CD4-positive, CD25-positive, alpha-beta regulatory T cell (primary cell): ENCODE results near the gene CAPN11. TPM values are rescaled to one million over a fixed set of nuclear protein-coding genes. Genes with fewer than 3 reads are reported as not detected.

Experiments
- ATAC-seq, 2 donors: fragments of 150-1000 bp; cut with Tn5 transposase; one replicate each; pipeline ENCODE4 v1.10.0; 2021; ENCODE audit warnings: low read depth in 2 of 2, moderate number of reproducible peaks in 2 of 2, moderate library complexity in 1 of 2
- DNase-seq, 3 donors: peaks; one replicate each; pipeline versions ENCODE4 v3.0.0 to v3.0.0-alpha.2; 2012 to 2022; ENCODE audit warnings: mixed read lengths in 1 of 3
- H3K27ac ChIP-seq: one replicate; pipeline ENCODE4 v1.7.0; 2013; ENCODE audit warnings: mild to moderate bottlenecking, low read length; ENCODE audit not compliant: insufficient read depth, poor library complexity, severe bottlenecking
- H3K27me3 ChIP-seq: one replicate; pipeline ENCODE4 v1.7.0; 2013; ENCODE audit warnings: low read length; ENCODE audit not compliant: control insufficient read depth, insufficient read depth
- H3K36me3 ChIP-seq: one replicate; pipeline ENCODE4 v1.7.0; 2013; ENCODE audit warnings: mild to moderate bottlenecking, low read length, moderate library complexity; ENCODE audit not compliant: control insufficient read depth, insufficient read depth
- H3K4me1 ChIP-seq: 2 replicates; pipeline ENCODE4 v1.7.0; 2013; ENCODE audit warnings: mild to moderate bottlenecking, low read length; ENCODE audit not compliant: insufficient read depth, control insufficient read depth, poor library complexity, severe bottlenecking
- H3K4me3 ChIP-seq: one replicate; pipeline ENCODE4 v1.7.0; 2013; ENCODE audit warnings: low read depth, mild to moderate bottlenecking, low read length, moderate library complexity
- H3K9me3 ChIP-seq, 2 experiments: 1 replicate in 1 of 2; 2 replicates in 1 of 2; pipeline ENCODE4 v1.7.0; 2013; ENCODE audit warnings: low read length in 2 of 2, mild to moderate bottlenecking in 1 of 2, moderate library complexity in 1 of 2; ENCODE audit not compliant: control insufficient read depth in 2 of 2
- H3K27ac Mint-ChIP-seq, 3 donors: one replicate each; pipeline ENCODE4 v1.8.0; 2020 to 2022; ENCODE audit warnings: mild to moderate bottlenecking in 3 of 3, mixed read lengths in 3 of 3, moderate library complexity in 2 of 3
- H3K27me3 Mint-ChIP-seq: one replicate; pipeline ENCODE4 v1.8.0; 2022; ENCODE audit warnings: mild to moderate bottlenecking, mixed read lengths
- H3K36me3 Mint-ChIP-seq: one replicate; pipeline ENCODE4 v1.8.0; 2020; ENCODE audit warnings: mixed read lengths
- H3K4me1 Mint-ChIP-seq, 4 donors: one replicate each; pipeline ENCODE4 v1.8.0; 2020 to 2022; ENCODE audit warnings: mixed read lengths in 4 of 4, mild to moderate bottlenecking in 1 of 4
- H3K4me3 Mint-ChIP-seq, 4 donors: one replicate each; pipeline ENCODE4 v1.8.0; 2020 to 2022; ENCODE audit warnings: mild to moderate bottlenecking in 4 of 4, mixed read lengths in 4 of 4, moderate library complexity in 3 of 4
- H3K9me3 Mint-ChIP-seq, 7 donors: one replicate each; pipeline ENCODE4 v1.8.0; 2020 to 2022; ENCODE audit warnings: mixed read lengths in 7 of 7, mild to moderate bottlenecking in 3 of 7, moderate library complexity in 2 of 7
- polyA plus RNA-seq, 4 donors: library from polyadenylated mRNA; unstranded; fragments of 300-500 nt; fragmentation: Illumina TruSeq; gene quantifications; one replicate each; pipeline ENCODE4 v1.2.3, GENCODE V29; 2021
- total RNA-seq: library from RNA; stranded (reverse); gene quantifications from one replicate; pipeline ENCODE4 v1.2.3, GENCODE V29; 2022

The CAPN11 gene
- total and polyA plus RNA-seq, 5 donors from 2014 or later: not detected

GRCh38 chr6:44223319-44224028, 64.9 kb downstream of the CAPN11 start, which contains the start of gene SLC29A1:
Gene SLC29A1, plus strand, starts transcription at chr6:44223595. Its CDS starts 3,719 bp downstream, at chr6:44227314.
- Mint-ChIP-seq H3K4me3 (peak within 1 kb of the TSS; percentile 84 to 96 (median 86)), H3K9me3 (peaks cover 0 to 1% (median 0%) of the 10 kb centered on the region in 7 donors), H3K27me3 (peaks cover 7% of the 10 kb centered on the region), H3K27ac (peak within 1 kb of the TSS in 2 of 3 donors; percentile 67 to 91), H3K36me3 (no peaks in the 10 kb centered on the region), H3K4me1 (peaks cover 0 to 37% (median 12%) of the 10 kb centered on the region in 4 donors)
- ATAC-seq (peak; percentile 80 to 82), DNase-seq (peak; percentile 79 to 85 (median 82))
- Histone ChIP-seq H3K36me3 (no peaks in the 10 kb centered on the region), H3K4me3 (peak within 1 kb of the TSS; percentile 56), H3K27ac (peak within 1 kb of the TSS; percentile 47), H3K9me3 (no peaks in the 10 kb centered on the region), H3K27me3 (no peaks in the 10 kb centered on the region), H3K4me1 (peaks cover 32% of the 10 kb centered on the region)

DNA sequence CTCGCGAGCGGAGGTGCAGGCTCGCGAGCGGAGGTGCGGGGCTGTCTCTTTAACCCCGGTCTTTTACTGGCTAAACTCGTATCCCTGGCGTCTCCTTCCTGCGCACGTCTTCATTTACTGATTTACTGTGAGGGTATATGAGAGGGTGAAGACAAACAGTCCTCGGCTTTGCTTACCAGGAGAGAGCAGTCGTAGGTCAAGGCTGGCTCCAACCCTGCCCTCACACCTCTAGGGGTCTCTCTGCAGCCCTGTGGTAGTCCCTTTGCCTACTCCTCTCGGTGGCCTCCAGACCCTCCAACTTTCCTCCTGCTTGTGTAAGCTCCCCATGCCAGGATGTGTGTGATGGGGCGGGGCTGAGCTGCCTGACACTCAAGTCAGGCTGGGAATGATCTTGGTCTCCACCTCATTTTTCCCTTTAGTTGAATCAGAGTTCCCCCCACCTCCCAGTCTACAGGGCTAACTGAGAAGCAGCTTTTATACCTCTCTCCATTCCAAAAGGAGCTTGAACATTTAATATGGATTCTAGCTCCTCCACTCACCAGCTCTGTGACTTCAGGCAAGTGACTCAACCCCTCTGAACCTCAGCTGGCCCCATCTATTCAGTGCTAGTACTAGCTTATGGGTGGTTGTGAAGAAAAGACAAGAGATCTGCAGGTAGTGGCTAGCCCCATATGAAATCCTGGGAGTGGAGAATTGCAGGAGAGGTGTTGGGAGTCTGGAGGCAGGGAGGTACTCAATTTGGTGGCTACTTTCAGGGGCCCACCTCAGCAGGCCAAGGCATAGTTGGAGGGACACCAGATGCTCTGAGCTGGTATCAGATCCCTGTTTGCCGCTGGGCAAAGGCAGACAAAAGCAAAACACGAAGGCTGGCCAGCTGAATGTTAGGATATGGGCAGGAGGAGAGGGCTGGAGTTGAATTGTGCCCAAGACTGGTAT, 65.7 kb downstream of the CAPN11 start:
- H3K36me3 Mint-ChIP-seq: no peaks in the 10 kb centered on the region
- peaks cover 0 to 32% (median 12%) of the 10 kb centered on the region in 4 donors for H3K4me1 Mint-ChIP-seq
- DNase-seq: peak in 1 of 3 donors; percentile 44

DNA sequence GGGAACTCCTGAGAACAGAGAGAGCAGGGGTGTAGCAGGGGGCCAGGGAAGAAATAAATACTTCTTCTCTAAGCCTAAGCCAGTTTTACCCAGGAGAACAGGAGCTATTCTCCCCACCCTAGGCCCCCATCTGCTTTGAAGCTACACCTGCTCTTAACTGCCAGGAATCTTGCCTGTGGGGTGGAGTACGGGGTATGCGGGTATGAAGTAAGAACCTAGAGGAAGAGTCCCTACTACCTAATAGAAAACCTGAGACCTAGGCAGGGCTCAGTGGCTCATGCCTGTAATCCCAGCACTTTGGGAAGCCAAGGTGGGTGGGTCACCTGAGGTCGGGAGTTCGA, 66.3 kb downstream of the CAPN11 start:
- peaks cover 7% of the 10 kb centered on the region for H3K27me3 Mint-ChIP-seq
- peaks cover 0 to 1% (median 0%) of the 10 kb centered on the region in 7 donors for H3K9me3 Mint-ChIP-seq
- no peak overlapping the region for H3K27ac Mint-ChIP-seq
- H3K36me3 Mint-ChIP-seq: no peaks in the 10 kb centered on the region
- H3K27ac ChIP-seq: no peak overlapping the region
- peaks cover 0 to 29% (median 12%) of the 10 kb centered on the region in 4 donors for H3K4me1 Mint-ChIP-seq
- no peak overlapping the region for H3K4me3 ChIP-seq
- no peaks in the 10 kb centered on the region for H3K27me3 ChIP-seq
- DNase-seq: no peak
- no peaks in the 10 kb centered on the region for H3K9me3 ChIP-seq
- H3K36me3 ChIP-seq: no peaks in the 10 kb centered on the region
- peaks cover 24% of the 10 kb centered on the region for H3K4me1 ChIP-seq
- peak overlapping the region; percentile 68 to 86 (median 83) for H3K4me3 Mint-ChIP-seq
- no peak for ATAC-seq

More for the DNA sequence above, 65.7 kb downstream of the CAPN11 start:
- peak overlapping the region; percentile 82 to 91 (median 85) for H3K4me3 Mint-ChIP-seq
- Histone ChIP-seq H3K4me1 (peaks cover 29% of the 10 kb centered on the region), H3K4me3 (peak overlapping the region; percentile 56), H3K9me3 (no peaks in the 10 kb centered on the region), H3K27ac (no peak overlapping the region), H3K27me3 (no peaks in the 10 kb centered on the region), H3K36me3 (no peaks in the 10 kb centered on the region)
- no peak for ATAC-seq
- H3K27me3 Mint-ChIP-seq: peaks cover 7% of the 10 kb centered on the region
- H3K27ac Mint-ChIP-seq: peak overlapping the region in 2 of 3 donors; percentile 67 to 91
- peaks cover 0 to 1% (median 0%) of the 10 kb centered on the region in 7 donors for H3K9me3 Mint-ChIP-seq

- Mint-ChIP-seq H3K27me3 (peaks cover 7% of the 10 kb centered on the region), H3K9me3 (peaks cover 0 to 1% (median 0%) of the 10 kb centered on the region in 7 donors), H3K4me3 (peak overlapping the region in 2 of 4 donors; percentile 59 to 86), H3K36me3 (no peaks in the 10 kb centered on the region), H3K27ac (no peak overlapping the region), H3K4me1 (peaks cover 0 to 26% (median 11%) of the 10 kb centered on the region in 4 donors)
- H3K27ac ChIP-seq: no peak overlapping the region
- H3K4me1 ChIP-seq: peaks cover 23% of the 10 kb centered on the region
- ATAC-seq (no peak), DNase-seq (no peak)
- no peaks in the 10 kb centered on the region for H3K27me3 ChIP-seq
- no peaks in the 10 kb centered on the region for H3K9me3 ChIP-seq
- H3K4me3 ChIP-seq: no peak overlapping the region
- no peaks in the 10 kb centered on the region for H3K36me3 ChIP-seq
These were observed 67.1 kb downstream of the CAPN11 start for GRCh38 chr6:44225579-44226325.

DNA sequence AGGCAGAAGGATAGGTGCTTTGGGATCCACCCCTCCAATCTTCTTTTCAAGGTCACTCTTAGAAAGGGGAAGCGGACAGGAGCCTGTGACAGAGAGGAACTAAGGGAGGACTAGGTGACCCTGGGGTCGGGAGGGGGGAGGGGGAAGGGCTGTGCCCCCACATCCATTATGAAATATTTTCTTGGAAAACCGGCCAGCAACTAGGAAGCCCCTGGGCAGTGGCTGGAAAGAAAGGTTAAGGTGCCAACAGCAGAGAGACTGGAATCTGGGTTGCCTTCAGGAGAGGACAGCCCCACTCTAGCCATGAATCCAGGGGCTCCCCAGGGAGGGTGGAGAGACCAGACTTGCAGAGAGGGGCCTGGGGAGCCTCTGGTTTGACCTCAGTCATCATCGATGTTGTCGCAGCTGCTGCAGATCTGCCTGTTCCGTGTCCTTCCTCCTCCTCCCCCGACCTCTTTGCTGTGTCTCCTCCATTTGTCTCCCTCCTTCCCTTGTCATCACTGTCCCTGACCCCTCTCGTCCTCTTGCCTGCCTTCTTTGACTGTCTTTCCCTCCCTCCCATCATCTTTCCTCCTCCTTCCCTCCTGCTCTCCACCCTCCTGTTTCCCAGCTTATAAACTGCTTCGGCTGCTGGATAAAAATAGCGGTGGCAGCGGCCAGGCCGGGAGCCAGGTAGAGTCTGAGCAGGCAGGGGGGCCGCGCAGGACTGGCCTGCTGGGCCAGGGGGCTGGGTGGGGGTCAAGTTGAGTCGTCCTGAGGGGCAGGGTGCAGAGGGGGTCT, 67.9 kb downstream of the CAPN11 start:
- H3K9me3 ChIP-seq: no peaks in the 10 kb centered on the region
- Mint-ChIP-seq H3K4me3 (peak overlapping the region in 2 of 4 donors; percentile 63 to 86), H3K27me3 (peaks cover 7% of the 10 kb centered on the region), H3K9me3 (peaks cover 0 to 1% (median 0%) of the 10 kb centered on the region in 7 donors), H3K27ac (no peak overlapping the region), H3K36me3 (no peaks in the 10 kb centered on the region), H3K4me1 (peaks cover 0 to 20% (median 7%) of the 10 kb centered on the region in 4 donors)
- no peak overlapping the region for H3K27ac ChIP-seq
- H3K27me3 ChIP-seq: no peaks in the 10 kb centered on the region
- H3K4me3 ChIP-seq: no peak overlapping the region
- H3K36me3 ChIP-seq: no peaks in the 10 kb centered on the region
- no peak for ATAC-seq
- no peak for DNase-seq
- H3K4me1 ChIP-seq: peaks cover 23% of the 10 kb centered on the region

DNA sequence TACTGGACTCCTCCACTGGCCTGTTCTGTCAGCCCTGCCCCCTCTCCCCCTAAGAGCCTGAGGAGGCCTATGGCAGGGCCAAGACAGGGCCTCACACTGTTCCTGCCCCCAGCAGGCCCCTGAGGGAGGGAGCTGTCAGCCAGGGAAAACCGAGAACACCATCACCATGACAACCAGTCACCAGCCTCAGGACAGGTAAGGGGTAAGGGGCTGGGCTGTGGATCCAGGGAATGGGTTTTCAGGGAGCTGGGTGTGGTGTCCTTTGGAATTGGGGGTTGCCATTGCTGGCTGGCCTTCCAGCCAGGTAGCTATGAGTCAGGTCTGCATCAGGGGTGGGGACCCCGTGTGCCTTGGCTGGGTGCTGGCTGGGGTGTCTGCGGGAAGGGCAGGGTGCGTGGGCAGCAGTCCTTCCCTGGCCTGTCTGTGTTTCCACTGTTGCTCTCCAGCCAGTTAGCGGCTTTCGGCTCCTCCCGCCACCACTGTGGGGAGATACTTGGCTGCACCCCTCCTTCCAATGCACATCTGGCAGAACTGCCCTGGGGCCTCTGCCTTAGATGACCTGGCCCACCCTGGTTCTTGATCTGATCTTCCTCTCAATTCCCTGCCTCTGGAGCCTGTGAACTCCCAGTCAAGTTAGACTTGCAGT, 68.7 kb downstream of the CAPN11 start:
- H3K4me1 Mint-ChIP-seq: peaks cover 0 to 16% (median 6%) of the 10 kb centered on the region in 4 donors
- no peaks in the 10 kb centered on the region for H3K36me3 Mint-ChIP-seq
- H3K27ac ChIP-seq: no peak overlapping the region

More for the DNA sequence above, 68.7 kb downstream of the CAPN11 start:
- peak overlapping the region in 1 of 4 donors; percentile 63 for H3K4me3 Mint-ChIP-seq
- Histone ChIP-seq H3K4me3 (no peak overlapping the region), H3K27me3 (no peaks in the 10 kb centered on the region), H3K36me3 (no peaks in the 10 kb centered on the region), H3K4me1 (peaks cover 19% of the 10 kb centered on the region), H3K9me3 (no peaks in the 10 kb centered on the region)
- peaks cover 7% of the 10 kb centered on the region for H3K27me3 Mint-ChIP-seq
- no peak overlapping the region for H3K27ac Mint-ChIP-seq
- no peak for DNase-seq
- H3K9me3 Mint-ChIP-seq: peaks cover 0 to 1% (median 0%) of the 10 kb centered on the region in 7 donors
- ATAC-seq: no peak
